GM12878 (cell line): ENCODE data around the gene MPPED1.

Source experiments
- CTCF ChIP-seq, 3 experiments: IDR thresholded peaks in 2 of 3; conservative IDR thresholded peaks in 1 of 3; 2 replicates each; pipeline ENCODE4 v1.5.1; 2011; ENCODE audit warnings: low read depth in 3 of 3, low read length in 3 of 3, mild to moderate bottlenecking in 3 of 3, control low read depth in 2 of 3, moderate library complexity in 2 of 3, inconsistent platforms in 1 of 3, mixed read lengths in 1 of 3; ENCODE audit not compliant: control insufficient read depth in 2 of 3, insufficient read depth in 1 of 3; ENCODE audit errors: extremely low read depth in 1 of 3
- EZH2 ChIP-seq: IDR thresholded peaks from 2 replicates; pipeline ENCODE4 v1.6.1; 2012; ENCODE audit warnings: low read depth, mild to moderate bottlenecking, control low read depth, inconsistent platforms, low read length, borderline replicate concordance; ENCODE audit not compliant: control insufficient read depth
- HDAC6 ChIP-seq: fragments of 200-600 bp; sonication (generic); IDR thresholded peaks from one replicate; pipeline ENCODE4 v1.8.0; 2017; ENCODE audit warnings: antibody characterized with exemption; ENCODE audit not compliant: unreplicated experiment
- POLR2A ChIP-seq: IDR thresholded peaks from 2 replicates; pipeline ENCODE4 v1.6.1; 2011; ENCODE audit warnings: low read depth, mild to moderate bottlenecking, low read length
- POLR2AphosphoS5 ChIP-seq: IDR thresholded peaks from 2 replicates; pipeline ENCODE4 v1.6.1; 2011; ENCODE audit warnings: mild to moderate bottlenecking, low read length, inconsistent platforms
- RAD21 ChIP-seq: IDR thresholded peaks from 2 replicates; pipeline ENCODE4 v1.6.1; 2011; ENCODE audit warnings: mild to moderate bottlenecking, low read depth, low read length, moderate library complexity; ENCODE audit not compliant: insufficient read depth
- RCOR1 ChIP-seq: conservative IDR thresholded peaks from 2 replicates; pipeline ENCODE4 v1.6.1; 2012; ENCODE audit warnings: low read depth, low read length, improper control_type of control experiment
- SIN3A ChIP-seq: IDR thresholded peaks from 2 replicates; pipeline ENCODE4 v1.6.1; 2012; ENCODE audit warnings: low read depth, low read length, improper control_type of control experiment
- SIX5 ChIP-seq: IDR thresholded peaks from 2 replicates; pipeline ENCODE4 v1.6.1; 2011; ENCODE audit warnings: mild to moderate bottlenecking, low read depth, low read length, moderate library complexity; ENCODE audit not compliant: severe bottlenecking
- SMAD1 ChIP-seq: fragments of 450-650 bp; IDR thresholded peaks from 2 replicates; pipeline ENCODE4 v1.6.1; 2018; ENCODE audit warnings: mild to moderate bottlenecking, low read depth; ENCODE audit not compliant: partially characterized antibody
- STAT3 ChIP-seq: IDR thresholded peaks from 2 replicates; pipeline ENCODE4 v1.6.1; 2011; ENCODE audit warnings: low read depth, low read length, improper control_type of control experiment
- TARDBP ChIP-seq: IDR thresholded peaks from 2 replicates; pipeline ENCODE4 v1.6.1; 2016; ENCODE audit warnings: borderline replicate concordance
- ZNF274 ChIP-seq: IDR thresholded peaks from one replicate; pipeline ENCODE4 v1.8.0; 2011; ENCODE audit not compliant: insufficient read length, insufficient read depth

- TF ChIP-seq HDAC6: no peak
- no peak for TF ChIP-seq RAD21
- TF ChIP-seq SIX5: no peak
- TF ChIP-seq POLR2AphosphoS5: no peak
- no peak for TF ChIP-seq POLR2A
- TF ChIP-seq RCOR1: no peak
- no peak for TF ChIP-seq EZH2
- no peak for TF ChIP-seq ZNF274
- TF ChIP-seq SMAD1: no peak
- no peak for TF ChIP-seq SIN3A
- TF ChIP-seq CTCF (IDR thresholded peaks at IDR 0.05 in 2 of 3, conservative IDR thresholded peaks at IDR 0.05 in 1 of 3; ENCODE audit: control insufficient read depth in 2 of 3, extremely low read depth in 1 of 3, insufficient read depth in 1 of 3, low read depth in 3 of 3, low read length in 3 of 3): no peak
- no peak for TF ChIP-seq STAT3
- no peak for TF ChIP-seq TARDBP
Measured at GRCh38 chr22:43437871-43438475, 26.2 kb downstream of the MPPED1 start.
